MM.1S (cell line): Measurements from ENCODE around the gene LRRC42.

ENCODE experiments used
- CTCF ChIP-seq: fragments of 300-600 bp; sonication (generic); IDR thresholded peaks from 2 replicates; pipeline ENCODE4 v1.5.1; 2016; ENCODE audit warnings: antibody characterized with exemption, low read length, mixed read lengths
- EZH2 ChIP-seq: fragments of 300-600 bp; sonication (generic); optimal IDR thresholded peaks from 2 replicates; pipeline ENCODE3; 2017; ENCODE audit warnings: low read depth, mild to moderate bottlenecking, antibody characterized with exemption, low read length, mixed read lengths
- EZH2phosphoT487 ChIP-seq: fragments of 300-600 bp; sonication (generic); IDR thresholded peaks from 2 replicates; pipeline ENCODE4 v1.6.1; 2018; ENCODE audit warnings: antibody characterized with exemption, low read length

- TF ChIP-seq CTCF (no peak), EZH2phosphoT487 (no peak), EZH2 (no peak)
These were observed 26.5 kb upstream of the LRRC42 start for GRCh38 chr1:53919675-53920066.
